Activated effector memory CD4-positive, alpha-beta T cell treated with anti-CD3 and anti-CD28 coated beads, Interleukin-2, amount 50 U/mL, for 16 hours (primary cell): ENCODE results near the gene SLC66A3.
"Not testable (repeated sequence)": the region's sequence is repeated elsewhere in the genome, so short reads cannot be mapped to it uniquely, and the experiment has no call there.

ENCODE experiments used
- DNase-seq: peaks from one replicate; pipeline ENCODE4 v3.0.0-alpha.2; 2020

The SLC66A3 gene

DNA sequence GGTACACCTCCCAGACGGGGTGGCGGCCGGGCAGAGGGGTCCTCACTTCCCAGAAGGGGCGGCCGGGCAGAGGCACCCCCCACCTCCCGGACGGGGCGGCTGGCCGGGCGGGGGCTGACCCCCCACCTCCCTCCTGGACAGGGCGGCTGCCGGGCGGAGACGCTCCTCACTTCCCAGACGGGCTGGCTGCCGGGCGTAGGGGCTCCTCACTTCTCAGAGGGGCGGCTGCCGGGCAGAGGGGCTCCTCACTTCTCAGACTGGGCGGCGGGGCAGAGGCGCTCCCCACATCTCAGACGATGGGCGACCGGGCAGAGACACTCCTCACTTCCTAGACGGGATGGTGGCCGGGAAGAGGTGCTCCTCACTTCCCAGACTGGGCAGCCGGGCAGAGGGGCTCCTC lies 9.8 kb downstream of the SLC66A3 start:
- DNase-seq, result not testable (repeated sequence)

DNA sequence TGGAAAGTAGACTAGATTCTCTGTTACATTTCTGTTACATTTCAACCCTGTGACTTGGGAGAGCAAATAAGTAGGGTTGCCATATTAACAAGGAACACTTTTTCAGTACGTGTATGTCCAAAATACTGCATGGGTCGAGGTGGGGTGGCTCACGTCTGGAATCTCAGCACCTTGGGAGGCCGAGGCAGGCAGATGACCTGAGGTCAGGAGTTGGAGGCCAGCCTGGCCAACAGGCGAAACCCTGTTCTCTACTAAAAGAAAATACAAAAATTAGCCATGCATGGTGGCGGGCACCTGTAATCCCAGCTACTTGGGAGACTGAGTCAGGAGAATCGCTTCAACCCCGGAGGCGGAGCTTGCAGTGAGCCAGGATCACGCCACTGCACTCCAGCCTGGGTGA lies 11.2 kb downstream of the SLC66A3 start:
- DNase-seq, result no peak

DNA sequence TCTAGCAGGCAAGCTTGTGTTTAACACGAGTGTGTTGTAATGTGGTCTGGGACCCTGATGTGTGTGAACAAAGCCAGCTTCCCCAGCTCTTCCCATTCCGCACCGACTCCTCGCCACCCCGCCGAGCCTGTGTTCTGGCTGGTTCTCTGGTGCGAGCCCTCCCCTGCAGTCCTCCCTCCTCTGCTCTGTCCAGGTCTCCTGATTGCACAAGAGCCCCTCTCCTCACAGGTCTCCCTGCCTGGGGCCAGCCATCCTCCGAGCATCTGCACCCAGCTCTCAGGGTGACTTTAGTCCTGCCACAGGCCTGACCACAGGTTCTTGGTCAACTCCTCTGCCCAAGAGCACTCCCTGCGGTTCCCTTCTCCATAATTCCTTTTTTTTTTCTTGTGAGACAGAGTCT lies 13.2 kb downstream of the SLC66A3 start:
- no peak for DNase-seq

DNA sequence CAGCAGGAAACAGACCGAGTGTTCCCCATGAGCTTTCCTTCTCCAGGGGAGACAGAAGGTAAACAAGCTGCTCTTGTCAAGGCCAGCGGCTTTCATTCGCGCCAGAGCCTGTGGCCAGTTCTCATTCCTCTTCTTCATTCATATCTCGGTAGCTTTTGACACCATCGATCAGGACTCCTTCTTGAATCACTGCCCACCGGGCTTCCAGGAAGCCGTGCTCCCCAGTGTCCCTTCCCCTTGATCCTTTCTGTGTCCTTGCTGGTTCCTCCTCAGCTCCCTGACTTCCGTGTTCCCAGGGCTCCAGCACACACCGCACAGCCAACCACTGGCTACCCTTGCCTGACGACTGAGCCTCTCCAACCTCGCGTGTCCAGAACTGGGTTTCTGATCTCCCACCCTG lies 14.1 kb downstream of the SLC66A3 start:
- no peak for DNase-seq

DNA sequence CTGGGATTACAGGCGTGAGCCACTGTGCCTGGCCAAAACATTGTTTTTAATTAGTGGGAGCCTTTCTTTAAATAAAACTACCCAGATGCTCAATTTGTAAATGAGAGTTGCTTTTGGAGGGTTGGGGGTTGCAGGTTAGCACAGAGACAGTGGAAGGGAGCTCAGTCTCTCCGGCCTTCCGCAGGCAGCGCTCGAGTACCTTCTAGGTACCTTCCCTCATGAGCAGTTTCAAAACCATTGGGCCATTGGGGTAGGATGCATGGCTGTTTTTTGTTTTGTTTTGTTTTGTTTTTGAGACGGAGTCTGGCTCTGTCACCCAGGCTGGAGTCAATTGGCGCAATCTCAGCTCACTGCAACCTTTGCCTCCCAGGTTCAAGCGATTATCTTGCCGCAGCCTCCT lies 19.0 kb downstream of the SLC66A3 start:
- no peak for DNase-seq

DNA sequence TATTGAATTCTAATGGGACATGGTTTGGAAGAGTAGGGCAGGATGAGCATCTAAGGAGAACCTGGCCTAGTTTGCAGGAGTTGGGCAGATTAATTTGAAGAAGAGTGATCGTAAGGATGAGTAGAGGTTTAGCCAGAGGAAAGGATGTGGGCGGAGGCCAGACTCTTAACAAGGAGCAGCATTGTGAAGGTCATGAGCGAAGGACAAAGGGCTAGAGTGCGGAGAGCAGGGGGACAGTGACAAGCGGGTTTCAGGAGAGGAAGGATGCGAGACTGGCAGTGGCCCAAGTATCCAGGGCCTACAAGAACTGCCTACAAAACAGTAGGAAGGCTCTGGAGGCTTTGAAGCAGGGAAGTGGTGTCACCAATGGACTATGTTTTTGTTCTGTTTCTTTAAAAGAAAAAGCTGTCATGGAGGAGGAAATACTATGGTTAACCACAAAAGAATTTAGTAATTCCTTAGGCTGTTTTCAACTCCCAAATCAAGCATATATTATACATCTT lies 20.1 kb downstream of the SLC66A3 start:
- no peak for DNase-seq

DNA sequence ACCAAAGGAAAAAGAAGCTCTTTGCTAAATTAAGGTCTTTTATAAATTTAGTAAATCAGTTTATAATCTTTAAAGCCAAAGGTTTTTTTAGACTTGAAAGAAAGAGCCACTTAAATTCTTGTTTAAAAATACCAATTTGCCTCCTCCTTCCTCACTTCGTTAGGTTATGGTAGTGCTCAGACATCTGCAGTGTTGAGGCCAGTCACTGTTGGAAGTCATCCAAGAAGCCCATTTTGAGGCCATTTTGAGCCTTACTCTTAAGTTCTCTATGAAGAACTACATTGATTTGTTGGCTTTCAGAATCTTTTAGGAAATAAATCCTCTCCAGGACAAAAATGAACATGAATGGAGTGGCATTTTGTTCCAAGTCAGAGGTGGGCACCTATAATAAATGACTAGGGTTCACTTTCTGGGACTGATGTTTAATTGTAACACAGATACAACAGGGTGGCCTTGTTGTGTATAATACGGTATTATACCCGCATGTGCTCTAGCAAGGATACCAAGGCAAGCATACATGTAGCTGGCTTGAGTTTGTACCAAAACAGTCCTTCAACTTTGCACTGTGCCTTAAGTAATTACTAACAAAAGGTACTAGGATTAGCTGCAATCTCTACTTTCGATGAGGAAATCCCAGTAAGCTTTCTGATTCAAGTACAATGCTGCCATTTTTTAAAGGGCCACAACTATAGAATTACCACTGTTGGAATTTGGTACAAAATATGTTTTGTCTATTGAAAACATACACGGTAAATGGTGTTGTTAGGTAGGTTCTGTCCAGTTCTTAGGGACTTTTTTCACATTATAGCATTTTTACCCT lies 22.8 kb downstream of the SLC66A3 start:
- DNase-seq, result no peak

DNA sequence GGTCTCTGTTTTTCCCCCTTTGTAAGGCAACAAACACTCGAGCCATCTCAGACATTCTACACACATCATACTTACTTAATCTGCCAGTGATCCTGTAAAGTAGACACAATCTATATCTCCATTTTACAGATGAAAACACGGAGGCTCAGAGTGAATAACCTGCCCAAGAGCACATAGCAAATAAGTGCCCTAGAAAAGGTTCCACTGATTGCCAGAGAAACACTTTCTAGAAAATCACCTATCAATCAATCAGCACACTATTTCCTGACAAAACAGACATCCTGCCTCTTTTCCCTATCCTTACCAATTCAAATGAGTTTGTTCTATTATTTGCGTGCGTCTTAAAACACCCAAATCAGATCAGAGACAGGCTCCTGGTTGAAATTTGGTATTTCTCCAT lies 23.9 kb downstream of the SLC66A3 start:
- DNase-seq, result no peak

DNA sequence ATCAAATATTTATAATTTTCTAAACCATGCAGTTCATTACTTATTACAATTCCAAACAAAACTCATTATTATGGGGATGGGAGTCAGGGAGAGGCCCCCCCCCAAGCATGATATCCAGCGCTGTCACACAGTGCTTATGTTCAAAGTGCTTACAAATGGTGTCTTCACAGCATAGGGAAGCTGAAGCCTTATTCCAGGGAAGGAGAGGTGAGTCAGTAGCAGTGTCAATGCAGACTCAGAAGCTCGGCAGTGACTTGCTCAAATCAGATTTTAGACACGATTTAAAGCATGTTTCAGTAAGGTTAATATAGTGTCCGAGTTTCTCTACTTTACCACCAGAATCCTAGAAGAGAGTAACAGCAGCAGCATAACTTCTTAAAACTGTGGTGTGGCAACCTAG lies 24.6 kb downstream of the SLC66A3 start:
- DNase-seq, result no peak

DNA sequence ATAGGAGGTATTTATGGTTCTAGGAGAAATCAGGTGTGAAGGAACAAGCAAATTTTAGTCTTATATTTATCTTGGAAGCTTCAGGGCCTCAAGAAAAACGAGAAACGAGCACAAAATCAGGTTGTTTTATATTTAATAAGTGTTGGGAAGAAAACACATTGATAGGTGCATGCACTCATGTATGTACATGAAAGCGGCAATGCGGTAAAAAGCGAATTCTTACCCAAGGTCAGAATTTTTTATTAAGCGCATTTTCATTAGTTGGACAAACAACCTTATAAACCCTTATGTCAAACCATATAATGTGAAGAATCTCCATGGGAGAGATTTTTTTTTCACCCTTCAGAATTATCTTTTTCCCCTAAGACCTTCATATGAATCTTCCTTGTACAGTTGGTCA lies 25.4 kb downstream of the SLC66A3 start:
- no peak for DNase-seq

DNA sequence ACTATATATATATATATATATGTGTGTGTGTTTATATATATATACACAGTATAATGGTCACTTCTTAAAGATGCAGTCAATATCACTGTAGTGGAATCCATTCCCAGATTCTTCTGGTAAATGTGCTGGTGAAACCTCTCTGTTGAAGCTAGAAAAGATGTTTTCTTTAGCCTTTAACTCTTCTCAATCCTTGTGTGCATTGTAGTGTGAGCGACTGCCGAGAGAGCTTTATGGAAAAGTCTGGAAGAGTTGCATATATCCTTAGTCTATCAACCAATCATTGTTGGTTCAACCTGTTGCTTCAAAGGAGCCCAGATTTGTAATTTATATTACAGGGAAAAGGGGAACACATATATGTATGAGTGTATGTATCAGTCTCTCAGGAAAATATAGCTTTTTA lies 27.7 kb downstream of the SLC66A3 start:
- DNase-seq, result no peak

DNA sequence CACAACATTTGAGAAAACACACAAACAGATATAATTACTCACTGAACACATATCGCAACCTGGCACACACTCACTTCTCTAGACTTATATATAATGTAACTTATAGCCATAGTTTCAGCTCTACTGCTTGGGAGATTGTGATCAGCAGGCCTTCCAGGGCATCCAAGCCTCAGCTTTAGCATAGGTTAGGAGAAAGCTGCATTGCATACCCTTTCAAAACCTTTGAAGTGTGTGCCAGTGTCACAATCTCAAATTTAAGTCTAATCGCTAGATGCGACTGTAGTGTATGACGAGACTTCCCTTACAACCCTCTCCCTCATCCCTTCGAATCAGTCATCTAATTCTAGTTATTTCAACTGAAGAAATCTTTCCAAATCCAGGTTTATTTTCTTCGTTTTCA lies 30.9 kb downstream of the SLC66A3 start:
- DNase-seq, result no peak

DNA sequence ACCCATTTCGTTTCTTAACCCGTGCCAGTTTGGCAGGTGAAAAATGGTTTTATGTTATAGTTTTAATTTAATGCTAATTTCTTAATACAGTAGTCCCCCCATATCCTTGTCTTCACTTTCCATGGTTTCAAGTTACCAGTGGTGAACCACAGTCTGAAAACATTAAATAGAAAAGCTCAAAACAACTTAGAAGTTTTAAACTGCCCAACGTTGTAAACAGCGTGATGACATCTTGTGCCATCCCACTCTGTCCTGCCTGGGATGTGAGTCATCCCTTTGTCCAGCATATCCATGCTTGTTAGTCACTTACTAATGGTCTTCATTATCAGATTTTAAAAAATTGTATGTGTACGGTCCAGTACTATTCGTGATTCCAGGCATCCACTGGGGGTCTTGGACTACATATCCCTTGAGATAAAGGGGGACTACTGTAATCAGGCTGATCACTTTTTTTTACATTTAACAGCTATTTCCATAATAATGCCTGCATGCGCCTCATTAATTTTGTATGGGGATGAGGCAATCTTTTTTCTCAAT lies 31.9 kb downstream of the SLC66A3 start:
- DNase-seq, result no peak

DNA sequence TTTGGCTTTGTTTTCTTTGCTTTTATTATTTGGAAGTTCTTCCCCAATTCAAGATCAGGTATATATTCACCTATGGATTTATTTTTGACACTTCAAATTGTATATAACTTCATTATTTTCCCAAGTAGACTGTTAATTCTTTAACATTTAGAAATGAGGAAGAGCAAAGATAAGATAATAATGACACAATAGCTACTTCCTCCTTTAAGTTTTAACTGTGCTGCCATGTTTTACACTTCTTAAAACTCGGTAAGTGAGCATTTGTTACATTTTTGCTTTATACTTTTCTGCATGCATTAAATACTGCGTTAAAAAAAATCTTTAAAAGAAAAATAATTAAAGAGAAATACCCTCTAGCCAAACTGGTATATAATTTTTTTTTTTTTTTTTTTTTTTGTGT lies 32.5 kb downstream of the SLC66A3 start:
- no peak for DNase-seq

DNA sequence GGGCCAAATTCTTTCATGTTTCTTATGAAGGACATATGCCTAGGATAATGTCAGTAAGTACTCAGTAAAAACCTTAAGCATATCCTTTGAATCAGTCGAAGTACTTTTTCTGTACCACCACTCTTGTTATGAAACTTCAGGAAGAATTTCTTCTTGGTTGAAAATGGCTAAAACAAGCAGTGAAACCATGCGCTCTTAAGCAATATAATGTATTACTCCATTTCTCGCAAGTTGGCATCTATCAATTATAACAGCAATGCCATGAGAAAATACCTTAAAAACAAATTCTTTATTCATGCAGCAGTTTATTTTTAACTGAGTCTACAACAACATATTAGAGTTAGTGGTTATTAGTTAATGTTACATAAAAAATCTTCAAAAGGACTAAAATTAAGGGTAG lies 41.0 kb downstream of the SLC66A3 start:
- no peak for DNase-seq

DNA sequence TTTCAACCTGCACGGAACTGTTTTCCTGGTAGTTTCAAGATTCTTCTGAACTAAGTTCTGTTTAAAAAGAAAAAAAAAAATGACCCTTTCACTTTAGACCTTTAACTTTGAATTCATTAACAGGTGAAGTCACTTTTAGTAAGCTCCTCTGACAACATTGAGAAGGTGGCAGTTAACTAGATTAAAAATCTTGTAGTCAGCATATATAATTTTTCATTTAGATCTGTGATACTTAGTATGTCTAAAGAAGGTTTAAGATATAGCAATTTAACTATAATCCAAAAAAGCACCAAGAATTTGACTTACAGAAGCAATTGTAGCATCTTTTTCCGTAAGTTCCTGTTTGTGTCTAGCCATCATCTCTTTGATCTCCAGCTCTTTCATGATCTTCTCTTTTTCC lies 45.4 kb downstream of the SLC66A3 start:
- DNase-seq, result no peak

DNA sequence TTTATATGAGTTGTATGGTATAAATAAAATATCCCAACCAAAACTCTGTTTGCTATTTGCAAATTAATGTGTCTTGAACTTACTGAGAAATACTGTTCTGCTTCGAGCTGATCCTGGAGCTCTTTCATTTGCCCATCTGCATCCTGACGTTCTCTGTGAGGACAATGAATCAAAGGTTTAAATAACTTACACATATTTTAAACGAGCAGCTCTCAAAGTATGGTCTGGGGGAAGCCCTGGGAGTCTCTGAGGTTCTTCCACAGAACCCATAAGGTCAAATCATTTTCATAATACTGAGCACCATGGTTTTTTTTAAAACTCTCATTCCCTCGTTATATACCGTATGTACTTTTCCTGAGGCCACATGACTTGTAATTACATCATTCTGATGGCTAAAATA lies 46.7 kb downstream of the SLC66A3 start:
- DNase-seq, result no peak

DNA sequence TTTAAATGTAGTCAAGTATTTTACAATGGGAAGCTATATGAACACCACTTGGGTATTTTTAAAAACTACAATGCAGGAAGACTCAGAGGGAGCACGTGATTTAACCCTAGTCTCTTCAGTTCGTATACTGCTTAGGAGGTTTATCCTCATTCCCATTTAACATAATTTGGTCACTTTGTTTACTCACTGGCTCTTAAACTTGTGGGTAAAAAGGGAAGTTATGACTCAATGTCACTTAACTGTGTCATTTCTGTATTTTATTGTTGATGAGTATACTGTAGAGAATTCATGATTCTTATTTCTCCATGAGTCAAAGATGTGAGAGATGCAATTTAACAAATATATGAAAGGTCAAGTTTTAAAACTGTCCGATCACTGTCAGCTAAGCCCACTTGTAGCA lies 48.2 kb downstream of the SLC66A3 start:
- no peak for DNase-seq

DNA sequence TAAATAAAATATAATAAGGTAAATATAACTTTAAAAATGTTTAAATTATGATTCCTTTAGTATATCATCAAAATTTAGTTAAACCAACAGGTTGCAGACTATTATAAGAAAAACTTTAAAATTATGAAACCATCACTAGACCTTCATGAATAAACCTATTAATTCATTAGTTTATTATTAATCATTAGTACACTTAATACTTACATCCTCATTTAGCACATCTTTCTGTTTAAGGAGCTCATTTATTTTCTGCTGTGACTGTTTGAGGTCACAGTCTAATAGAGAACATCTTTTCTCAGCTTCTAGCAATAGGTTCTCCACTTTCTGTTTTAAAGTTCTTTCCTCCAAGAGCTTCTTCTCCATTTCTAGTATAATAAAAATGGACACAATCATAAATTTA lies 52.8 kb downstream of the SLC66A3 start:
- no peak for DNase-seq

DNA sequence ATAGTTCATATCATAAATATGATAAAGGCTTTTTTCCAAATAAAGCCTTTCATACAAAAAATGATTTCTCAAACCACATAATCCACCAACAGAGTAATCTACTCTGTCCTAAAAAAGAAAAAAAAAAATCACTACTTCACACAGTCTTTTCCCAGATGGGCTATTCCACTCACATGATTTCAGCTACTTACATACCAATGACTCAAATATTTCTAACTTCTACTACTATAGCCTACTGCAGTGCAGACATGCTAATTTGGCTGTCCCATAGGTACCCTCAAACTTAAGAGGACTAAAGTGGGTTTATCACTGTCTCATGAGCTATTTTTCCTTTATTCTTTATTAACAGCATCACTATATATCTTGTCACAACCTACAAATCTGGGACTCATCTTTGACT lies 57.4 kb downstream of the SLC66A3 start:
- no peak for DNase-seq

DNA sequence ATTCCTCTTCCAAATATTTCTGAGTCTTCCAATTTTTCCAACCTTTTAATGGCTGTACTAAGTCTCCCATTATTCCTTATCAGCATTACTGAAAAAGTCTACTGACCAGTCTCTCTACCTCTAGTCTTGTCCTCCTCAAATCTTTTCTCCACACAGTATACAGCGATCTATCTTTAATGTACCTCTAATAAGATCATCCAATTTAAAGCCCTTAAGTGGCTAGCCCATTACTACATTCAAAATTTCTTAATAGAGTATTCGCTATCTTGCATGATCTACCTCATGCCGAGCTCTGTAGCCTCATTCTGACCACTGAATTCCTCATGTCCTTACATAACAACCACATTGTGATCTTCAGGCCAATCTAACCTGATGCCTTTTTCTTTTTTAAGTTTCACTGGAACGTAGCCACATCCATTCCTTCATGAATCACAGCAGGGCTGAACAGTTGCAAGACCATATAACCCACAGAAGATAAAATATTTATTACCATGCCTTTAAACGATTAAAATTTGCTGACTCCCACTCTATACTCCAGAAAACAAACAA lies 57.9 kb downstream of the SLC66A3 start:
- DNase-seq, result no peak

DNA sequence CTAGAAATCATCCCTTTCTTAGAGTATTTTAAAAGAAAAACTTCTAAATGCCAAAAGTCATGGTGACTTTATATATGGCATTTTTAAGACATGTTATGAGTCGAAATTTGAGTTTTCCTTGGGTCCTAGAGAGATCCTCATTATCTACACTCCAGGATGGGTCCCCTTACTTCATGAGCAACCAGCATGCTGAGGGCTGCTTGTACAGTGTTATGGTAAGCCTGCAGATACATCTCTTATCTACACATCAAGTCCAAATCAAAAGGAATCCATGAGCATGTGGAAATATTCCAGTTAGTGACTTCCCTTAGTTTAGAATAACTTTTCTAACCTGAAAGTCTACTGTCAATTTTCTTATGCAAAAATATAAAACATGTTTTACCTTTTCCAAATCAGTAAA lies 58.7 kb downstream of the SLC66A3 start:
- no peak for DNase-seq

DNA sequence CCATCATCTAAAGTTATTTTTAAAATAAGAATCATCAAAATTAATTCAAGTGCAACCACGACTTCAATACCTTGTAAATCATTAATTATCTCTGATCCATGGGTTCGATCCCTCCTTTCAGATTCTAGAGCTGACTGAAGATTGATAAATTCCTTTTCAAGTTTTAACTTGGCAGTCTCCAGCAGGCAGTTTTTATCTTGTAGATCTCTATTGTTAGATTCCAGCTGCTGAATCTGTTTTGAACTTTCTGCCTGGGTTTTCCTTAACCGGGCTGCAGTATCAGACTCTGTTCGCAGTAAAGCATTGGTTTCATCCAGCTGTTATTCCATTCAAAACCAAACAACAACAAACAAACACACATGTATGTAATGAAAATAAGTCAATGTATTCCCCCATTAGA lies 59.5 kb downstream of the SLC66A3 start:
- DNase-seq, result no peak

DNA sequence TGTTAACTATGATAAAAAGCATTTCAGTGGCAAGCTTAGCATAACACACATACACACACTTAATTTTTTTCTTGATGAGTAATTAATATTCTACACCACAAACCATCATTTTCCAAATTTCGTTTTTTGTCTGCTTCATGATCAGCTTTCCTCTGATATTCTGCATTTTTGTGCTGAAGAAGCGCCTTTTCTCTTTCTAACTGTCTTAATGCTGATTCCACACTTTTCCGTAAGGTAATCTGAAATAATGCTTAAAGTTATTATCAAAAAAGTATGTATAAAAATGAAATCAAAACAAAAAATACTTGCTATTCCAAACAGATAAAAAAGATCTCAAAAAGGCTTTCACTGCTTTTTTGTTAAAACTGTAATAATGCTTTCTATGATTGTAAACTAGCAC lies 60.1 kb downstream of the SLC66A3 start:
- DNase-seq, result no peak

DNA sequence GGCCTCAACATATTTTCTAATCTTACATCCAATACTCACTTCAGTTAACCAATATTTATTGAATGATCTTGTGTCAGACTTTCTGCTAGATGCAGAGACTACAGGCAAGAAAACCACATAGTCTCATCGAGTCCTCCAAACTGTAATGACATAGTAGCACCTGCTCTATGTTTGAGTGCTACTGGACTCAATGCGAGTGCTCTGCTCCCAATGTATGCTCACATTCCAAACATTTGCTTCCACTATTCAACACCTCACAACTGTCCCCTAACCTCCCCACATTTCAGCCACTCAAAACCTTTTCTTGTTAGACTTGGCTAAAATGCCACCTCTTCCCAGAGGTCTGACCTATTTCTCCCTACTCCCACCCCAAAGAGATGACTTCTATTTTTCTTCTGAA lies 65.2 kb downstream of the SLC66A3 start:
- no peak for DNase-seq
